Liver (tissue), 9 donors: ENCODE measurements around the gene PRRX1. TPM values are rescaled to one million over a fixed set of nuclear protein-coding genes. Genes with fewer than 3 reads are reported as not detected.

Experiments
- DNase-seq: peaks from one replicate; pipeline ENCODE4 v3.0.0-alpha.2; 2017; ENCODE audit warnings: low spot score
- H3K27ac ChIP-seq, 2 donors: one replicate each; pipeline ENCODE4 v1.7.0; 2013; ENCODE audit warnings: inconsistent platforms in 2 of 2, low read length in 2 of 2, control low read depth in 1 of 2, low read depth in 1 of 2, mild to moderate bottlenecking in 1 of 2
- H3K27me3 ChIP-seq, 4 donors: one replicate each; pipeline versions ENCODE4 v1.6.1 to v1.7.0; 2013; ENCODE audit warnings: low read length in 3 of 4, inconsistent platforms in 1 of 4, mild to moderate bottlenecking in 1 of 4, moderate library complexity in 1 of 4; ENCODE audit not compliant: control insufficient read depth in 4 of 4, insufficient read depth in 4 of 4
- H3K36me3 ChIP-seq, 4 donors: one replicate each; pipeline versions ENCODE4 v1.6.1 to v1.7.0; 2013; ENCODE audit warnings: low read length in 3 of 4, mild to moderate bottlenecking in 3 of 4, low read depth in 1 of 4, moderate library complexity in 1 of 4; ENCODE audit not compliant: control insufficient read depth in 4 of 4, insufficient read depth in 3 of 4
- H3K4me1 ChIP-seq, 4 donors: one replicate each; pipeline versions ENCODE4 v1.6.1 to v1.7.0; 2013; ENCODE audit warnings: low read length in 3 of 4, mild to moderate bottlenecking in 3 of 4, moderate library complexity in 1 of 4; ENCODE audit not compliant: control insufficient read depth in 4 of 4, insufficient read depth in 4 of 4
- H3K4me3 ChIP-seq, 3 donors: one replicate each; pipeline versions ENCODE4 v1.6.1 to v1.7.0; 2013; ENCODE audit warnings: low read length in 3 of 3, control low read depth in 1 of 3, low read depth in 1 of 3, mild to moderate bottlenecking in 1 of 3
- H3K9ac ChIP-seq, 2 donors: one replicate each; pipeline ENCODE4 v1.7.0; 2013; ENCODE audit warnings: low read length in 2 of 2, mild to moderate bottlenecking in 2 of 2, moderate library complexity in 2 of 2, control low read depth in 1 of 2, low read depth in 1 of 2
- H3K9me3 ChIP-seq, 4 donors: one replicate each; pipeline versions ENCODE4 v1.6.1 to v1.7.0; 2013; ENCODE audit warnings: low read length in 3 of 4; ENCODE audit not compliant: control insufficient read depth in 4 of 4
- ATF3 ChIP-seq: IDR thresholded peaks from 2 replicates; pipeline ENCODE4 v1.6.1; 2016; ENCODE audit warnings: antibody characterized with exemption
- CTCF ChIP-seq: fragments of 150-350 bp; IDR thresholded peaks from 2 replicates; pipeline ENCODE4 v1.5.1; 2017; ENCODE audit warnings: improper control_type of control experiment, low read depth, low read length; ENCODE audit not compliant: missing input control
- EGR1 ChIP-seq, 2 donors: IDR thresholded peaks; 2 replicates each; pipeline ENCODE4 v1.6.1; 2016 to 2018; ENCODE audit warnings: antibody characterized with exemption in 2 of 2, low read depth in 2 of 2
- FOXA1 ChIP-seq: IDR thresholded peaks from 2 replicates; pipeline ENCODE4 v1.6.1; 2016; ENCODE audit warnings: antibody characterized with exemption
- FOXA2 ChIP-seq: IDR thresholded peaks from 2 replicates; pipeline ENCODE4 v1.6.1; 2016; ENCODE audit warnings: antibody characterized with exemption
- GABPA ChIP-seq, 2 donors: IDR thresholded peaks in 1 of 2; conservative IDR thresholded peaks in 1 of 2; 2 replicates each; pipeline ENCODE4 v1.6.1; 2016; ENCODE audit warnings: antibody characterized with exemption in 2 of 2, mild to moderate bottlenecking in 1 of 2, moderate library complexity in 1 of 2
- HNF4A ChIP-seq, 2 donors: conservative IDR thresholded peaks; 2 replicates each; pipeline ENCODE4 v1.6.1; 2016; ENCODE audit warnings: antibody characterized with exemption in 2 of 2, mild to moderate bottlenecking in 2 of 2
- HNF4G ChIP-seq: IDR thresholded peaks from 2 replicates; pipeline ENCODE4 v1.6.1; 2016; ENCODE audit warnings: antibody characterized with exemption
- JUND ChIP-seq, 2 donors: IDR thresholded peaks; 2 replicates each; pipeline ENCODE4 v1.6.1; 2016; ENCODE audit warnings: antibody characterized with exemption in 2 of 2
- MAX ChIP-seq: IDR thresholded peaks from 2 replicates; pipeline ENCODE4 v1.6.1; 2016; ENCODE audit warnings: antibody characterized with exemption
- NR2F2 ChIP-seq: IDR thresholded peaks from 2 replicates; pipeline ENCODE4 v1.6.1; 2016; ENCODE audit warnings: antibody characterized with exemption
- RAD21 ChIP-seq, 2 donors: IDR thresholded peaks; 2 replicates each; pipeline ENCODE4 v1.6.1; 2016; ENCODE audit warnings: antibody characterized with exemption in 2 of 2, mild to moderate bottlenecking in 2 of 2
- RXRA ChIP-seq, 2 donors: IDR thresholded peaks; 2 replicates each; pipeline ENCODE4 v1.6.1; 2017 to 2018; ENCODE audit warnings: antibody characterized with exemption in 2 of 2, mild to moderate bottlenecking in 1 of 2
- SP1 ChIP-seq: IDR thresholded peaks from 2 replicates; pipeline ENCODE4 v1.6.1; 2018; ENCODE audit warnings: antibody characterized with exemption, mild to moderate bottlenecking
- TAF1 ChIP-seq: conservative IDR thresholded peaks from 2 replicates; pipeline ENCODE4 v1.6.1; 2016; ENCODE audit warnings: antibody characterized with exemption, mild to moderate bottlenecking
- YY1 ChIP-seq: IDR thresholded peaks from 2 replicates; pipeline ENCODE4 v1.6.1; 2016; ENCODE audit warnings: antibody characterized with exemption, mild to moderate bottlenecking
- WGBS: extraction: QIAGEN DNeasy Blood & Tissue Kit; methylation state at CpG from one replicate; pipeline ENCODE4 v1.1.7; 2013; 5-methylcytosine and 5-hydroxymethylcytosine counted together
- polyA plus RNA-seq, 2 donors: library from polyadenylated mRNA; stranded (reverse) in 1 of 2; unstranded in 1 of 2; fragments of 200-250 nt in 1 of 2; fragments of >200 nt in 1 of 2; fragmentation: Nextera tagmentation in 1 of 2; extraction: Ambion mirVana in 1 of 2; gene quantifications; one replicate each; pipeline versions ENCODE4 v1.2.1 to v1.2.3, GENCODE V29; 2013 to 2015
- total RNA-seq, 2 donors: library from RNA; depleted of rRNA; stranded (reverse); fragments of >200 nt; gene quantifications; one replicate each; pipeline ENCODE4 v1.2.3, GENCODE V29; 2014
- TF ChIP-seq, protein P1 (sequence below): IDR thresholded peaks from 2 replicates; pipeline ENCODE4 v1.6.1; 2016; ENCODE audit warnings: antibody characterized with exemption, mild to moderate bottlenecking
- TF ChIP-seq, protein P2 (sequence below): IDR thresholded peaks from 2 replicates; pipeline ENCODE4 v1.6.1; 2016; ENCODE audit warnings: antibody characterized with exemption
- donor health status: healthy.
- donor health status: healthy.
- donor health status: healthy.
- donor health status: healthy.
- donor health status: healthy.

Gene PRRX1
- total and polyA plus RNA-seq, 4 donors = under 0.01 to 0.37 (median 0.25) TPM; not detected in 1

GRCh38 chr1:170660281-170660713, 3.6 kb upstream of the PRRX1 start:
- Histone ChIP-seq H3K4me3 (no peak overlapping the region), H3K9ac (no peak overlapping the region), H3K27ac (no peak overlapping the region), H3K36me3 (no peaks in the 10 kb centered on the region), H3K9me3 (no peaks in the 10 kb centered on the region), H3K4me1 (peaks cover 9 to 23% (median 17%) of the 10 kb centered on the region in 4 donors), H3K27me3 (peaks cover 0 to 15% (median 10%) of the 10 kb centered on the region in 4 donors)
- TF ChIP-seq CTCF (no peak), FOXA2 (no peak), HNF4A (conservative IDR thresholded peaks at IDR 0.05) (no peak), YY1 (no peak), EGR1 (IDR thresholded peaks at IDR 0.05; ENCODE audit: low read depth in 2 of 2) (no peak), RXRA (IDR thresholded peaks at IDR 0.05) (no peak), ATF3 (no peak), RAD21 (IDR thresholded peaks at IDR 0.05) (no peak), MAX (no peak), FOXA1 (no peak), HNF4G (no peak), TAF1 (no peak), SP1 (no peak), NR2F2 (no peak), JUND (IDR thresholded peaks at IDR 0.05) (no peak), GABPA (IDR thresholded peaks at IDR 0.05 in 1 of 2, conservative IDR thresholded peaks at IDR 0.05 in 1 of 2) (no peak)
- TF ChIP-seq, protein P1, sequence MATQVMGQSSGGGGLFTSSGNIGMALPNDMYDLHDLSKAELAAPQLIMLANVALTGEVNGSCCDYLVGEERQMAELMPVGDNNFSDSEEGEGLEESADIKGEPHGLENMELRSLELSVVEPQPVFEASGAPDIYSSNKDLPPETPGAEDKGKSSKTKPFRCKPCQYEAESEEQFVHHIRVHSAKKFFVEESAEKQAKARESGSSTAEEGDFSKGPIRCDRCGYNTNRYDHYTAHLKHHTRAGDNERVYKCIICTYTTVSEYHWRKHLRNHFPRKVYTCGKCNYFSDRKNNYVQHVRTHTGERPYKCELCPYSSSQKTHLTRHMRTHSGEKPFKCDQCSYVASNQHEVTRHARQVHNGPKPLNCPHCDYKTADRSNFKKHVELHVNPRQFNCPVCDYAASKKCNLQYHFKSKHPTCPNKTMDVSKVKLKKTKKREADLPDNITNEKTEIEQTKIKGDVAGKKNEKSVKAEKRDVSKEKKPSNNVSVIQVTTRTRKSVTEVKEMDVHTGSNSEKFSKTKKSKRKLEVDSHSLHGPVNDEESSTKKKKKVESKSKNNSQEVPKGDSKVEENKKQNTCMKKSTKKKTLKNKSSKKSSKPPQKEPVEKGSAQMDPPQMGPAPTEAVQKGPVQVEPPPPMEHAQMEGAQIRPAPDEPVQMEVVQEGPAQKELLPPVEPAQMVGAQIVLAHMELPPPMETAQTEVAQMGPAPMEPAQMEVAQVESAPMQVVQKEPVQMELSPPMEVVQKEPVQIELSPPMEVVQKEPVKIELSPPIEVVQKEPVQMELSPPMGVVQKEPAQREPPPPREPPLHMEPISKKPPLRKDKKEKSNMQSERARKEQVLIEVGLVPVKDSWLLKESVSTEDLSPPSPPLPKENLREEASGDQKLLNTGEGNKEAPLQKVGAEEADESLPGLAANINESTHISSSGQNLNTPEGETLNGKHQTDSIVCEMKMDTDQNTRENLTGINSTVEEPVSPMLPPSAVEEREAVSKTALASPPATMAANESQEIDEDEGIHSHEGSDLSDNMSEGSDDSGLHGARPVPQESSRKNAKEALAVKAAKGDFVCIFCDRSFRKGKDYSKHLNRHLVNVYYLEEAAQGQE = no peak
- TF ChIP-seq, protein P2, sequence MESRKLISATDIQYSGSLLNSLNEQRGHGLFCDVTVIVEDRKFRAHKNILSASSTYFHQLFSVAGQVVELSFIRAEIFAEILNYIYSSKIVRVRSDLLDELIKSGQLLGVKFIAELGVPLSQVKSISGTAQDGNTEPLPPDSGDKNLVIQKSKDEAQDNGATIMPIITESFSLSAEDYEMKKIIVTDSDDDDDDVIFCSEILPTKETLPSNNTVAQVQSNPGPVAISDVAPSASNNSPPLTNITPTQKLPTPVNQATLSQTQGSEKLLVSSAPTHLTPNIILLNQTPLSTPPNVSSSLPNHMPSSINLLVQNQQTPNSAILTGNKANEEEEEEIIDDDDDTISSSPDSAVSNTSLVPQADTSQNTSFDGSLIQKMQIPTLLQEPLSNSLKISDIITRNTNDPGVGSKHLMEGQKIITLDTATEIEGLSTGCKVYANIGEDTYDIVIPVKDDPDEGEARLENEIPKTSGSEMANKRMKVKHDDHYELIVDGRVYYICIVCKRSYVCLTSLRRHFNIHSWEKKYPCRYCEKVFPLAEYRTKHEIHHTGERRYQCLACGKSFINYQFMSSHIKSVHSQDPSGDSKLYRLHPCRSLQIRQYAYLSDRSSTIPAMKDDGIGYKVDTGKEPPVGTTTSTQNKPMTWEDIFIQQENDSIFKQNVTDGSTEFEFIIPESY = no peak
- DNase-seq = no peak
- 10% methylated on average over 25 of the region's 25 CpGs for WGBS
